Measurements from ENCODE around the gene WDR17.

- no peak for TF ChIP-seq EP300 (IDR thresholded peaks at IDR 0.05)
- no peak for TF ChIP-seq CTCF (IDR thresholded peaks at IDR 0.05)
These were observed 123.0 kb downstream of the WDR17 start for GRCh38 chr4:176188654-176189053.
